T follicular helper cell (primary cell): ENCODE data around the gene MEGF6.

Experiments used
- DNase-seq: peaks from one replicate; pipeline ENCODE4 v3.0.0-alpha.2; 2020; ENCODE audit warnings: low read depth

MEGF6 gene

GRCh38 chr1:3644273-3644672 lies 33.0 kb upstream of the MEGF6 start:
- no peak for DNase-seq

- DNase-seq: no peak
These were observed 31.8 kb upstream of the MEGF6 start for GRCh38 chr1:3642919-3643675.

- no peak for DNase-seq
These were observed 30.5 kb upstream of the MEGF6 start for GRCh38 chr1:3641816-3642215.

- DNase-seq: no peak
These were observed 29.9 kb upstream of the MEGF6 start for GRCh38 chr1:3641046-3641760.

- no peak for DNase-seq
These were observed 29.0 kb upstream of the MEGF6 start for GRCh38 chr1:3640121-3640837.

GRCh38 chr1:3639397-3639911 lies 28.1 kb upstream of the MEGF6 start:
- DNase-seq: no peak

GRCh38 chr1:3638676-3639075 lies 27.4 kb upstream of the MEGF6 start:
- DNase-seq: no peak

GRCh38 chr1:3638027-3638426 lies 26.7 kb upstream of the MEGF6 start:
- DNase-seq: no peak

- DNase-seq: no peak
These were observed 25.2 kb upstream of the MEGF6 start for GRCh38 chr1:3636531-3636930.

- DNase-seq: no peak
These were observed 24.8 kb upstream of the MEGF6 start for GRCh38 chr1:3636080-3636479.

- DNase-seq: no peak
These were observed 22.9 kb upstream of the MEGF6 start for GRCh38 chr1:3634059-3634800.

GRCh38 chr1:3633344-3634058 lies 22.2 kb upstream of the MEGF6 start:
- DNase-seq: no peak

- no peak for DNase-seq
These were observed 21.5 kb upstream of the MEGF6 start for GRCh38 chr1:3632716-3633343.

GRCh38 chr1:3632298-3632697 lies 21.0 kb upstream of the MEGF6 start:
- no peak for DNase-seq

- DNase-seq: no peak
These were observed 20.3 kb upstream of the MEGF6 start for GRCh38 chr1:3631320-3632260.

GRCh38 chr1:3630914-3631313 lies 19.6 kb upstream of the MEGF6 start:
- no peak for DNase-seq

- DNase-seq: no peak
These were observed 18.9 kb upstream of the MEGF6 start for GRCh38 chr1:3630161-3630611.

GRCh38 chr1:3629561-3630160 lies 18.4 kb upstream of the MEGF6 start:
- no peak for DNase-seq

- no peak for DNase-seq
These were observed 17.1 kb upstream of the MEGF6 start for GRCh38 chr1:3628445-3628844.
